Fibroblast of the aortic adventitia (primary cell): ENCODE results near the gene EMC7. TPM values are rescaled to one million over a fixed set of nuclear protein-coding genes. Genes with fewer than 3 reads are reported as not detected.

Source experiments
- DNase-seq: peaks from one replicate; pipeline ENCODE4 v3.0.0-alpha.2; 2010; ENCODE audit warnings: low read depth
- H3K4me3 ChIP-seq: 2 replicates; pipeline ENCODE4 v1.5.1; 2011; ENCODE audit warnings: low read depth, mild to moderate bottlenecking, control low read depth, low read length, moderate library complexity
- CTCF ChIP-seq: IDR thresholded peaks from 2 replicates; pipeline ENCODE4 v1.5.1; 2011; ENCODE audit warnings: mild to moderate bottlenecking, low read length, control low read depth, inconsistent platforms; ENCODE audit not compliant: insufficient read depth
- total RNA-seq: library from RNA; depleted of rRNA; stranded (reverse); fragments of >200 nt; gene quantifications from 2 replicates; pipeline ENCODE4 v1.2.3, GENCODE V29; 2012; ENCODE audit warnings: low replicate concordance

Gene EMC7
- total RNA-seq, 1 donor = 46.6 TPM

GRCh38 chr15:34065941-34066340 is 35.7 kb downstream of the EMC7 start:
- no peak overlapping the region for H3K4me3 ChIP-seq
- no peak for DNase-seq
- TF ChIP-seq CTCF = no peak

- no peak for DNase-seq
- no peak overlapping the region for H3K4me3 ChIP-seq
- TF ChIP-seq CTCF = no peak
These were observed 36.4 kb downstream of the EMC7 start for GRCh38 chr15:34065261-34065660.

- no peak overlapping the region for H3K4me3 ChIP-seq
- DNase-seq = no peak
These were observed 37.2 kb downstream of the EMC7 start for GRCh38 chr15:34064438-34064837.

GRCh38 chr15:34059946-34060345 is 41.7 kb downstream of the EMC7 start:
- no peak overlapping the region for H3K4me3 ChIP-seq
- TF ChIP-seq CTCF = no peak
- DNase-seq = no peak

More at GRCh38 chr15:34064438-34064837, 37.2 kb downstream of the EMC7 start:
- TF ChIP-seq CTCF = no peak

DNA sequence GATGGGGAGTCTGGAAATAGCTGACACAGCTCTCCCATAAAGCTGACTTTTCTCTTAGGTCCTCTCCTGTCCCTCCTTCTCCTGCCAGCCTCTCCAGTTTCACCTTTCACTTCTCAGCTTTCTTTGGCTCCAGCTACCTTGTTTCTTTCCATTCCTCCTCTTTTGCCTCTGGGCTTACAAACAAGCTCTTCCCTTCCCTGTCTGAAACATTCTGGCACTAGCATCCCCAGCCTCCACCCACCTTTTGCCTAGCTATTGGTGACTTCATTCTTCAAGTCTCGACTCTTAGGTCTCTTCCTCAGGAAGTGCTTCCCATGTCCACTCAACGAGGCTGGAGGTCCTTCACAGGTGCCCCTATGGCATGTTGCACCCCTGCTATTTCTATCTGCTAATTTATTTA is 42.2 kb downstream of the EMC7 start:
- no peak for DNase-seq
- H3K4me3 ChIP-seq = no peak overlapping the region
- TF ChIP-seq CTCF = no peak

DNA sequence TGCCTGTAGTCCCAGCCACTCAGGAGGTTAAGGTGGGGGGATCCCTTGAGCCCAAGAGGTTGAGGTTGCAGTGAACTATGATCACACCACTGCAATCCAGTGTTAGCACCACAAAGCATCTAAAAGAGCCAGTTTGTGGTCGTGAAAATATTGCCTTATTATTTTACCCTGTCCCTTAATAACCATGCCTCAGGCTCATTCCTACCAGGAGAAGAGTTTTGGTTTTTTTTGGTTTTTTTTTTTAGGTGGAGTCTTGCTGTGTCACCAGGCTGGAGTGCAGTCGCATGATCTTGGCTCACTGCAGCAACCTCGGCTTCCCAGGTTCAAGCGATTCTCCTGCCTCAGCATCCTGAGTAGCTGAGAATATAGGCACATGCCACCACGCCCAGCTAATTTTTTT is 44.8 kb downstream of the EMC7 start:
- H3K4me3 ChIP-seq = no peak overlapping the region
- TF ChIP-seq CTCF = no peak
- no peak for DNase-seq

- no peak for TF ChIP-seq CTCF
- H3K4me3 ChIP-seq = peak overlapping the region; percentile 7
- DNase-seq = peak; percentile 97
These were observed 45.6 kb downstream of the EMC7 start for GRCh38 chr15:34055868-34056595.
